NOMO-1 (cell line): ENCODE data around the gene TNFRSF21.

ENCODE experiments used
- DNase-seq, 2 experiments: peaks; one replicate each; lab custom pipeline; 2025; ENCODE audit not compliant: unreplicated experiment in 2 of 2; lab: John Stamatoyannopoulos, UW

The TNFRSF21 gene

DNA sequence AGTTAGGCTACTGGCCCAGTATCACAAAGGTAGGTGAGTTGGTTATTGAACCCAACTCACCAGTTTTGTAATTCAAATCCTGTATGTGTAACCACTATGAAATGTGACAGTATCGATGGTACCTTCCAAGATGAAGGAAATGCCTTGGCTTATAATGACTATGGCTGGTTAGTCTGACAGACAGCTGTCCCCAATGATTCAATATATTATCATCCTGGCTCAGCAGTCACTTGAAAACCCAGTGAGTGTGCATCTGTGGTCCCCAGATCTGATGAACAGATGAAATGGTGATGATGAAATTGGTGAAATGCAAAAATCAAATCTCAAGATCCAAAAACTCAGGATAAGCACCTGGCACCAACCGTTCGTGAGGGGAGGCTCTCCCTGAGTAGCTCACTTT lies 54.8 kb downstream of the TNFRSF21 start:
- DNase-seq, result no peak

DNA sequence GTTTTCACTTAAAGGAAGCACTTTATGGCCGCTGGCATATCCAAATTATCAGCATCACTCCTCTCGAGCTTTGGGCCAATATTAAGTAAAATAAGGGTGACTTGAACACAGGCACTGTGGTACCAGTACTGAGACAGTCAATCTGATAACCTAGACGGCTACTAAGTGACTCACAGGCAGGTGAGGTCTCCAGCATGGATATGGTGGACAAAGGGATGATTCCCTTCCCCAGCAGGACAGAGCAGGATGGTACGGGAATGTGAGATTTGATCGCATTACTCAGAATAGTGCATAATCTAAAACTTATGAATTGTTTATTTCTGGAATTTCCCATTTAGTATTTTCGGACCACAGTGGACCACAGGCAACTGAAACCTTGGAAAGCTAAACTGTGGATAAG lies 55.7 kb downstream of the TNFRSF21 start:
- DNase-seq, result no peak

- DNase-seq, result no peak
Measured at GRCh38 chr6:47253136-47253535, 56.6 kb downstream of the TNFRSF21 start.

GRCh38 chr6:47252633-47253032 lies 57.1 kb downstream of the TNFRSF21 start:
- DNase-seq, result no peak

GRCh38 chr6:47251396-47251795 lies 58.3 kb downstream of the TNFRSF21 start:
- DNase-seq, result no peak

- no peak for DNase-seq
Measured at GRCh38 chr6:47250302-47250701, 59.4 kb downstream of the TNFRSF21 start.

- DNase-seq, result no peak
Measured at GRCh38 chr6:47248446-47248845, 61.3 kb downstream of the TNFRSF21 start.

DNA sequence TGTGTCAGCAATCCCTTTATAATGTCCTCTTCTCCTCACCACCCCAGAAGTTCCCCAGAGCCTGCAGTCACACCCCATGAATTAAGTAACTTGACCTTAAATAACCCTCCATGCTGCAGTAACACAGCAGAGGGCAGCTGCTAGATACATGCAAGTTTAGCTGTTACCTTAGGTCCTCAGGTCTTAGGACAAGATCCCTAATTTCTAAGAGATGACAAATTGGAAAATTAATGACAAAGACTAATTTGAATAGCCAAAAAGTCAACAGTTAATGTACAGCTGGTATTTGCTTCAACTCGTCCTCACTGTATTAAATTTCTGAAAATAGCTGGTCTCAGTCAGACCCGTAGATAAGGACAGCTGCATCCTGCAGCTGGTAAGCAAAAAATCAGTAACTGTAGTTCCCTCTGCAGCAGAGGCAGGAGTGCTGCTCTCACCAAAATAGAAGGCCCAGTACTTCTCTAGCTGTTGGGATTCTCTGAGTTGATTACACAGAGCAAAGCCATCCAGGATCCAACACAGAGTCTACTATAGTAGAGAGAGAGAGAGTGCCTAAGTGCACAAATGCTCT lies 62.4 kb downstream of the TNFRSF21 start:
- peak; percentile 14 to 24 for DNase-seq

GRCh38 chr6:47246551-47246950 lies 63.2 kb downstream of the TNFRSF21 start:
- DNase-seq, result no peak

DNA sequence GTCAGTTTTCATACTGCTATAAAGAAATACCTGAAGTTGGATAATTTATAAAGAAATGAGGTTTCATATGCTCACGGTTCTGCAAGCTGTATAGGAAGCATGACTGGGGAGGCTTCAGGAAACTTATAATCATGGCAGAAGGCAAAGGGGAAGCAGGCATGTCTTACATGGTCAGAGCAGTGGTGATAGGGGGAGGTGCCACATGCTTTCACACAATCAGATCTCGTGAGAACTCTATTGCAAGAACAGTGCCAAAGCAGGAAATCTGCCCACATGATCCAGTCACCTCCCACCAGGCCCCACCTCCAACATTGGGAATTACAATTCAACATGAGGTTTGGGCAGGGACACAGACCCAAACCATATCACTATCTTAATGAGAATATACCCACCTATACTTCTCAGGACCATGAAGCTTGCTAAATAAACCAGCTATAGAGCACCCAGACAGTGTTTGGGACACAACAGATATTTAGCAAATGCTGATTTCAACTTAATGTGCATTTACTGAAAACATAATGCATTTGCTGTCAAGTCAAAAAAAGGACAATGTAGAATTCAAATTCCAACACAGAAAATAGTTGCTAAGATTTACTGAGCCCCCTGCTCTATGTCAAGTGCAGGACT lies 63.8 kb downstream of the TNFRSF21 start:
- peak in 1 of 2 experiments; percentile 22 for DNase-seq

GRCh38 chr6:47242483-47243386 lies 67.0 kb downstream of the TNFRSF21 start:
- DNase-seq, result peak; percentile 96 to 98

GRCh38 chr6:47241742-47242482 lies 67.8 kb downstream of the TNFRSF21 start:
- DNase-seq, result peak in 1 of 2 experiments; percentile 14

DNA sequence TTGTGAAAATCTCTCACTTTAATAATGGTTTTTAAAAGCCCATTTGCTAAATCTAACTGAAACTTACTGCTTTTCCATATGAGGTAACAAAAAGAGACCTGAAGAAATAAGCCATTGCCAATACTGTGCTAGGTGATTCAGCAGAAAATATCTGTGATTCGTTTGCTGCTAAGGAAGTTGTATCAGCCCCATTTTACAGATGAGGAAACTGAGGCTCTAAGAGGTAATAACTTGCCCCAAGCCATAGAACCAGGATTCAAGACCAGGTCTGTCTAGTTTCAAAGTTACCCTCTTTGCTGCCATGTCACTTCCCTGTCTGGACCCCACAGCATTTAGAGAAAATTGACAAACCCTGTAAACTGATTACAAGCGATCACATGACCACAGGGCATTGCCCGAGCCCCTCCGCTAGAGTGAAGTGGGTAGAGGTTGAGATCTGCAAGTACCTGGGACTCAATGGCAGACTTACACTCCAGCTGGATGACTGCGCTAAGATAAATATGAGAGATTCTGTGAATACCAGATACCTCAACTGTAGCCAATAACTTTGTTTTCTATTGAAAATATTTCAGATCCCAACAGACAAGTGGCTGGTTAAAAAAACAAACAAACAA lies 69.3 kb downstream of the TNFRSF21 start:
- no peak for DNase-seq

DNA sequence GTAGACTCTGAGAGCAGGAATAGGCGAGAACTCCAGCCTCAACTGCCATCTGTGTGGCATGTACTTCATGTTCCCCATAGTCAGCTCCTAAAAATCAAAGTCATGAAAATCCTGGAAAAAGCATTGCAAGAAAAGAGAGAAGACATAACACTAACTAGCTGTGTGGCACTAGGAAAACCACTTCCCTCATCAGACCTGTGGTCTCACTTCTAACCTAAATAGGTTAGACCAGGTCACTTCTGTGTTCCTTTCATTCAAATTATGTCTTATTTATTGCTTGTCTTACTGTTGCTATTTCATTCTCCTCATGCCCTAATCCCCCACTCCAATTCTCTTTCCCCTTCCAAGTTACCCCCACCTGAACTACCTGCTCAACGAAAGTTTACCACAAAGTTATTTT lies 70.2 kb downstream of the TNFRSF21 start:
- DNase-seq, result peak in 1 of 2 experiments; percentile 9

- DNase-seq, result no peak
Measured at GRCh38 chr6:47238456-47238995, 71.2 kb downstream of the TNFRSF21 start.

DNA sequence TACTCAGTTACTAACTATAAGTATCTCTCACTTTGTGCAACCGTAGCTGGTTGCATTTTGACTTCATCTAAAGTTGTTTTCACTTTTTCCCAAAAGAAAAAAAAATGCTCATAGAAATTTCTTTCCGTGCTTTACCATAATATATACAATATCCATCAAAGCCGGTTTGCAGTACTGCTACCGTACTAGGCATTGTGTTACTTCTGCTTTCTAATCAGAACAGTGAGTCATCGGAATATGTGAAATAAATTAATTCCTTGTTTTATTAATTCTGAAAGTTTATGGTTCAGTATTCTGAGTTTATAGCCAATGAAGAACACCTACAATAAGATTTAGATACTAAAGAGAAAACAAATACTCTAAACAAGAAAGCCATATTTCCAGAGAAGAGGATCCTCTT lies 72.5 kb downstream of the TNFRSF21 start:
- no peak for DNase-seq

GRCh38 chr6:47235964-47236760 lies 73.5 kb downstream of the TNFRSF21 start:
- DNase-seq, result peak; percentile 72 to 74

GRCh38 chr6:47235421-47235820 lies 74.3 kb downstream of the TNFRSF21 start:
- DNase-seq, result peak in 1 of 2 experiments; percentile 25

DNA sequence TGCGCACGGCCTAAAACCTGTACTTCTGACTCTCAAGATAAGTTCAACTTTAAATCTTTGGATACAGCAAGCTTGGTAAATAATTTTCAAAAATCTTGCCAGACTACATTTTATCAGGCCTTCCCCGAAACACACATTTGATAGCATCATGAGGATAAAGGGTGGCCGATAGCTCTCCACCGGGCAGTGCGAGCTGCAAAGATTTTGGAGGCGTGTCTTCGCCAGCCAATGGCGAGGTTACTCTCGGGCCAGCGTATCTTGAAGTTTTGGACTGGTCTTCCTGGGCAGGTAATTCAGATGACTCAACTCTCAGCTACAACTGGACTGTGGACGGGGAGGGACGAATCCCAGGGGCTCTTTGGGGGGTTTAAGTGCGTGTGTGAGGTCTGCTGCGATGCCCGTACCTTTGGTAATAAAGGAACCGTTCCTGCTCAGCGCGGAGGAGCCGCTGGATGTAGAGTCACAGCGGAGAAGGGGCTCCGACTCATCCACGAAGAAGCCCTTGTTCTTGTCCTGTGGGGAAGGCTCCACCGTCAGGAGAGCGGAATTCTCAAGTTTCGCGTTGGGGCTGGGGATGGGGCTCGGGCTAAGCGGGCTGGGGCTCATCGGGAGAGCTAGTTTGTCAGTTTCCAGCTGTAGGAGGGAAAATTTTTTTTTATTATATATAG lies 75.3 kb downstream of the TNFRSF21 start:
- no peak for DNase-seq
